Prostate gland (tissue), 2 donors: ENCODE data around the gene TTC27. TPM values are rescaled to one million over a fixed set of nuclear protein-coding genes. Genes with fewer than 3 reads are reported as not detected.

Experiments used
- DNase-seq: peaks from one replicate; pipeline ENCODE4 v3.0.0-alpha.2; 2019; ENCODE audit warnings: low spot score
- H3K27ac ChIP-seq, 2 donors: fragments of 200-600 bp; sonication (generic); 2 replicates each; pipeline ENCODE4 v1.5.1; 2017 to 2019
- H3K27me3 ChIP-seq: fragments of 200-600 bp; sonication (generic); replicated peaks from 2 replicates; pipeline ENCODE4 v1.5.1; 2019; ENCODE audit not compliant: insufficient read depth
- H3K36me3 ChIP-seq, 2 donors: fragments of 200-600 bp; sonication (generic); 1 replicate in 1 of 2; 2 replicates in 1 of 2; pipeline versions ENCODE4 v1.5.1 to v1.8.1; 2017 to 2019
- H3K4me1 ChIP-seq: fragments of 200-600 bp; sonication (generic); replicated peaks from 2 replicates; pipeline ENCODE4 v1.5.1; 2019
- H3K4me3 ChIP-seq, 2 donors: fragments of 200-600 bp; sonication (generic); 2 replicates each; pipeline ENCODE4 v1.5.1; 2017 to 2019
- H3K9me3 ChIP-seq: fragments of 200-600 bp; sonication (generic); 2 replicates; pipeline ENCODE4 v1.5.1; 2017
- CTCF ChIP-seq, 4 experiments: fragments of 200-600 bp in 2 of 4; fragments of 450-650 bp in 2 of 4; sonication (generic) in 2 of 4; IDR thresholded peaks; 1 replicate in 3 of 4; 2 replicates in 1 of 4; pipeline ENCODE4 v1.5.1; 2016 to 2019; ENCODE audit warnings: antibody characterized with exemption in 4 of 4, mild to moderate bottlenecking in 2 of 4, moderate library complexity in 2 of 4
- POLR2A ChIP-seq: fragments of 450-650 bp; IDR thresholded peaks from one replicate; pipeline ENCODE4 v1.6.1; 2016; ENCODE audit warnings: antibody characterized with exemption, mild to moderate bottlenecking
- POLR2AphosphoS5 ChIP-seq: sonication (generic); formaldehyde crosslinking; IDR thresholded peaks from one replicate; pipeline ENCODE4 v1.6.1; 2017; ENCODE audit warnings: antibody characterized with exemption
- WGBS: methylation state at CpG from one replicate; pipeline ENCODE4 v1.1.5; 2018; 5-methylcytosine and 5-hydroxymethylcytosine counted together
- intact Hi-C: fragments of 100-400 bp; cut with DNase I; formaldehyde crosslinking; loops from one replicate; pipeline ENCODE4 v1.14.2; 2022
- total RNA-seq, 2 donors: library from RNA; depleted of rRNA; stranded (reverse); fragments of >200 nt; gene quantifications; one replicate each; pipeline ENCODE4 v1.1.0, GENCODE V29; 2016

Gene TTC27
- total RNA-seq, 2 donors from 2014 or later, result 13.0 to 15.6 TPM

- Histone ChIP-seq H3K27me3 (no peaks in the 10 kb centered on the region), H3K4me1 (no peaks in the 10 kb centered on the region), H3K36me3 (no peaks in the 10 kb centered on the region), H3K9me3 (no peaks in the 10 kb centered on the region), H3K4me3 (no peak overlapping the region), H3K27ac (no peak overlapping the region)
- intact Hi-C loops, result no loop called here
- no peak for TF ChIP-seq CTCF (IDR thresholded peaks at IDR 0.05)
- TF ChIP-seq POLR2A, result no peak
- no peak for TF ChIP-seq POLR2AphosphoS5
- DNase-seq, result no peak
- WGBS, result 49% methylated on average over 4 of the region's 4 CpGs
Observed at GRCh38 chr2:32783933-32784332, 156.1 kb downstream of the TTC27 start.

- no peak for DNase-seq
- Histone ChIP-seq H3K4me3 (no peak overlapping the region), H3K27ac (no peak overlapping the region), H3K36me3 (no peaks in the 10 kb centered on the region), H3K9me3 (no peaks in the 10 kb centered on the region), H3K4me1 (no peaks in the 10 kb centered on the region), H3K27me3 (no peaks in the 10 kb centered on the region)
- intact Hi-C loops, result no loop called here
- no peak for TF ChIP-seq POLR2A
- no peak for TF ChIP-seq CTCF (IDR thresholded peaks at IDR 0.05)
- TF ChIP-seq POLR2AphosphoS5, result no peak
Observed at GRCh38 chr2:32787207-32787606, 159.4 kb downstream of the TTC27 start.

GRCh38 chr2:32788114-32788513 lies 160.3 kb downstream of the TTC27 start:
- H3K27ac ChIP-seq, result no peak overlapping the region
- WGBS, result 59% methylated on average over 1 of the region's 1 CpG
- H3K36me3 ChIP-seq, result no peaks in the 10 kb centered on the region
- intact Hi-C loops, result no loop called here
- H3K27me3 ChIP-seq, result no peaks in the 10 kb centered on the region
- no peaks in the 10 kb centered on the region for H3K4me1 ChIP-seq
- DNase-seq, result no peak
- H3K9me3 ChIP-seq, result no peaks in the 10 kb centered on the region
- no peak overlapping the region for H3K4me3 ChIP-seq
- TF ChIP-seq POLR2A (no peak), CTCF (IDR thresholded peaks at IDR 0.05) (no peak), POLR2AphosphoS5 (no peak)

- Histone ChIP-seq H3K27me3 (no peaks in the 10 kb centered on the region), H3K4me1 (no peaks in the 10 kb centered on the region), H3K27ac (no peak overlapping the region), H3K9me3 (no peaks in the 10 kb centered on the region), H3K36me3 (no peaks in the 10 kb centered on the region), H3K4me3 (no peak overlapping the region)
- intact Hi-C loops, result no loop called here
- TF ChIP-seq POLR2AphosphoS5, result no peak
- TF ChIP-seq CTCF (IDR thresholded peaks at IDR 0.05), result no peak
- no peak for TF ChIP-seq POLR2A
- WGBS, result 95% methylated on average over 1 of the region's 1 CpG
- DNase-seq, result no peak
Observed at GRCh38 chr2:32792416-32792815, 164.6 kb downstream of the TTC27 start.

- TF ChIP-seq CTCF (IDR thresholded peaks at IDR 0.05) (no peak), POLR2A (no peak), POLR2AphosphoS5 (no peak)
- Histone ChIP-seq H3K9me3 (no peaks in the 10 kb centered on the region), H3K27ac (no peak overlapping the region), H3K4me1 (no peaks in the 10 kb centered on the region), H3K4me3 (no peak overlapping the region), H3K36me3 (no peaks in the 10 kb centered on the region), H3K27me3 (no peaks in the 10 kb centered on the region)
- intact Hi-C loops, result no loop called here
- 89% methylated on average over 2 of the region's 2 CpGs for WGBS
- DNase-seq, result no peak
Observed at GRCh38 chr2:32798829-32799228, 171.0 kb downstream of the TTC27 start.
